ENCODE measurements around the gene ZDHHC18.
A peak's percentile ranks its signal among the peaks of the same experiment; 100 is the strongest.

Gene ZDHHC18

DNA sequence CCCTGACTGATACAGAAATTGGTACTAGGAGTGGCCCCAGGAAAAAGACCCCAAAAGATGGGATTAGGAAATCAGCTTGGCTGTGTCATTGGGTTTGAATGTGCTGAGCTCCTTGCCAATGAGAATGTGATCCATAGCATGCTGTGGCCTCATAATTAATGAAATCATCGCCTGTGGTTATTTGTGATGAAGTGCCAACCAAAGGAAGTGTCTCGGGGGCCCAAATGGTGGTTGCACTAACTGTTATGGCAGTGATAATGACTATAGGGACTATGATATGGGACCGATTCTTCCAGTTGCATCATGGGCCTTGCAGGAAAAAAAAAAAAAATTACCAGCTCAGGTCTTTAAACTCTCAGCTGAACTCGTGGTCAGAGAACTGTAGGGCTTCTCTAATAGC, 15.4 kb upstream of the ZDHHC18 start:
- Mint-ChIP-seq H3K4me1 (peaks cover 2% of the 10 kb centered on the region), H3K4me3 (no peak overlapping the region), H3K27me3 (no peaks in the 10 kb centered on the region), H3K27ac (peak overlapping the region; percentile 85), H3K9me3 (no peaks in the 10 kb centered on the region), H3K36me3 (no peaks in the 10 kb centered on the region)
- no peak for DNase-seq (ENCODE audit: low spot score in 2 of 2)
- ATAC-seq (ENCODE audit: low read depth), result no peak

DNA sequence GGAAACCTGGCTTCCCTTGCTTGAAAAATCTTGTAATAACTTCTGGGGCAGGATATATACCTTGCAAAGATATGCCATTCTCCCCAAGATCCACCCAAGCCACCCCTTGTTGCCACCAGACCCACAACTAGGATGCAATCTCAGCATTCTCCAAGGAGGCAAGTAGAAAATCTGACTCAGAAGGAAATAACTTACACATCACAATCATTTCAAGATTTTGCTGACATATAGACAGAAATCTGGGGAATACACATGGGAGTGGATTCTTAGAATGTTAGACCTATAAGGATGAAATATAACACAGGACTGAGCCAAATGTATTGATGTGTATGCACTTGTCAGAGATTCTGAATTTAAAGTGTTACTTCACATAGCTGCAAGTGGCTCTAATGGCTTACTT, 14.8 kb upstream of the ZDHHC18 start:
- DNase-seq (ENCODE audit: low spot score in 2 of 2) (no peak), ATAC-seq (ENCODE audit: low read depth) (no peak)
- Mint-ChIP-seq H3K4me1 (peaks cover 2% of the 10 kb centered on the region), H3K36me3 (no peaks in the 10 kb centered on the region), H3K27ac (no peak overlapping the region), H3K9me3 (no peaks in the 10 kb centered on the region), H3K27me3 (no peaks in the 10 kb centered on the region), H3K4me3 (no peak overlapping the region)

GRCh38 chr1:26814377-26814776, 12.1 kb upstream of the ZDHHC18 start:
- H3K4me1 Mint-ChIP-seq, result peaks cover 2% of the 10 kb centered on the region
- no peak overlapping the region for H3K4me3 Mint-ChIP-seq
- no peaks in the 10 kb centered on the region for H3K27me3 Mint-ChIP-seq
- H3K27ac Mint-ChIP-seq, result no peak overlapping the region
- no peak for DNase-seq (ENCODE audit: low spot score in 2 of 2)
- ATAC-seq (ENCODE audit: low read depth), result no peak
- H3K36me3 Mint-ChIP-seq, result no peaks in the 10 kb centered on the region
- no peaks in the 10 kb centered on the region for H3K9me3 Mint-ChIP-seq

DNA sequence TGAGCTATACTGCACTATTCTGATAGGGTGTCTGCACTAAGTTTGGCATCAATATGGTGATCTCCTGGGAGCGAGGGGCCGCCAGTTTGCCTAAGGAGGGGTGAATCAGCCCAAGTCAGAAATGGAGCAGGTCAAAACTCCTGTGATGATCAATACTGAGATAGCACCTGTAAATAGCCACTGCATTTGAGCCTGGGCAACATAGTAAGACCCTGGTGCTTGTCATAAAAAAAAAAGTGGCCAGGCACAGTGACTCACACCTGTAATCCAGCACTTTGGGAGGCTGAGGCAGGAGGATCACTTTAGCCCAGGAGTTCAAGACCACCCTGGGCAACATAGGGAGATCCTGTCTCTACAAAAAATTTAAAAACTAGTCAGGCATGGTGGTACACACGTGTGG, 11.6 kb upstream of the ZDHHC18 start:
- H3K4me3 Mint-ChIP-seq, result no peak overlapping the region
- ATAC-seq (ENCODE audit: low read depth) (no peak), DNase-seq (ENCODE audit: low spot score in 2 of 2) (no peak)
- no peak overlapping the region for H3K27ac Mint-ChIP-seq
- no peaks in the 10 kb centered on the region for H3K9me3 Mint-ChIP-seq
- H3K27me3 Mint-ChIP-seq, result no peaks in the 10 kb centered on the region
- H3K4me1 Mint-ChIP-seq, result peaks cover 2% of the 10 kb centered on the region
- H3K36me3 Mint-ChIP-seq, result no peaks in the 10 kb centered on the region

DNA sequence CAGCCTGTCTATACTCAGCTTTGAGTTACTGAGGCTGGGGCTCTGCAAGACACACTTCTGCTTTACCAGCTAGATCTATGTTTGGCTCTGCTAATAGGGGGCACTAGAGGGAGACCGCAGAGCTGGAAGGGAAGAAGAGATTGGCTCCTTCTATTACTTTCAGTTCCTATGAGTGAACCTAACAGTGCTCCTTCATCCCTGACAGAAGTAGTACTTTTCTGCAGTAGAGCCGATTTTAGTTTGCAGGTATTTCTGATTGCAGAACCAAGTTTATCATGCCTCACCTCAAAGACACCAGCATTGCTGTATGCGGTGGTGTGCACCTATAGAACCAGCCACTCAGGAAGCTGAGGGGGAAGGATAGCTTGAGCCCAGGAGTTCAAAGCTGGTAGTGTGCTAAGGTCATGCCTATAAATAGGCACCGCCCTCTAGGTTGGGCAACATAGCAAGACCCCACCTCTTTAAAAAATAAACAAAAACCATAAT, 5.7 kb upstream of the ZDHHC18 start:
- Mint-ChIP-seq H3K4me3 (peak overlapping the region; percentile 34), H3K27me3 (no peaks in the 10 kb centered on the region), H3K27ac (no peak overlapping the region), H3K4me1 (peaks cover 16% of the 10 kb centered on the region), H3K36me3 (no peaks in the 10 kb centered on the region), H3K9me3 (no peaks in the 10 kb centered on the region)
- DNase-seq (ENCODE audit: low spot score in 2 of 2) (peak; percentile 50 to 82), ATAC-seq (ENCODE audit: low read depth) (peak; percentile 98)

DNA sequence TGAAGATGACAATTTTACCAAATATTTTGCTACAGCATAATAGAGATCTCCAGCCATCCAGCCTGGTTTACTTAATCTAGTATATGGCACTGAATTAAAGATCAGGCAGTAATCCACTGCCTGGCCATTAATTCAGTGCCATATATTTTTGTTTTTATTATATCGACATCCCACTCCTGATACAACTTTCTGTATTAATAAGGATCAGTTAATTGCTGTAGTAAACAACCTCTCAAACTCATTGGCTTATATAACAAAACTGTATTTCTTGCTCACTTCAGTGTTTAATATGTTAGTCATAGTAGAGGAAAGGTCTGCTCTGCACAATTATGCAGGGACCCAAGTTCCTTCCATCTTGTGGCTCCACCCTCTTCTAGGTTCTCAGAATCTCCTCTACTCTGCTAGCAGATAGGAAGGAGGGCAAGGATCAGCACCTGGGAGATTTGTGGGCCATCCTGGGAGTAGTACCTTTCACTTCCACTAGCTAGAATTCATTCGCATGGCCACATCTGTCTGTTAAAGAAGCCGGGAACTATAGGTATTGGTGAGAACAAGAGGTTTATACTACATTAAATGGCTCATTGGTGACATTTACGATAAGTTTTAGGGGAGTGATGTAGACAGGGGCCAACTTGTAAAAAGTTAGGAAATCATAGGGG, 3.6 kb upstream of the ZDHHC18 start:
- no peak for ATAC-seq (ENCODE audit: low read depth)
- Mint-ChIP-seq H3K27ac (peak overlapping the region; percentile 41), H3K9me3 (no peaks in the 10 kb centered on the region), H3K4me3 (no peak overlapping the region), H3K36me3 (no peaks in the 10 kb centered on the region), H3K4me1 (peaks cover 21% of the 10 kb centered on the region), H3K27me3 (no peaks in the 10 kb centered on the region)
- DNase-seq (ENCODE audit: low spot score in 2 of 2), result no peak

GRCh38 chr1:26824731-26825130, 1.8 kb upstream of the ZDHHC18 start:
- Mint-ChIP-seq H3K4me3 (no peak overlapping the region), H3K27me3 (no peaks in the 10 kb centered on the region), H3K9me3 (no peaks in the 10 kb centered on the region)

GRCh38 chr1:26827106-26827604, 667 bp downstream of the ZDHHC18 start:
- no peak for DNase-seq (ENCODE audit: low spot score in 2 of 2)
- peaks cover 35% of the 10 kb centered on the region for H3K4me1 Mint-ChIP-seq
- no peaks in the 10 kb centered on the region for H3K9me3 Mint-ChIP-seq
- peak overlapping the region; percentile 93 for H3K4me3 Mint-ChIP-seq
- H3K36me3 Mint-ChIP-seq, result peaks cover 6% of the 10 kb centered on the region
- H3K27me3 Mint-ChIP-seq, result no peaks in the 10 kb centered on the region
- no peak for ATAC-seq (ENCODE audit: low read depth)
- H3K27ac Mint-ChIP-seq, result peak overlapping the region; percentile 90

More at GRCh38 chr1:26824731-26825130, 1.8 kb upstream of the ZDHHC18 start:
- H3K27ac Mint-ChIP-seq, result no peak overlapping the region
- ATAC-seq (ENCODE audit: low read depth) (no peak), DNase-seq (ENCODE audit: low spot score in 2 of 2) (no peak)
- H3K4me1 Mint-ChIP-seq, result peaks cover 36% of the 10 kb centered on the region
- peaks cover 3% of the 10 kb centered on the region for H3K36me3 Mint-ChIP-seq

DNA sequence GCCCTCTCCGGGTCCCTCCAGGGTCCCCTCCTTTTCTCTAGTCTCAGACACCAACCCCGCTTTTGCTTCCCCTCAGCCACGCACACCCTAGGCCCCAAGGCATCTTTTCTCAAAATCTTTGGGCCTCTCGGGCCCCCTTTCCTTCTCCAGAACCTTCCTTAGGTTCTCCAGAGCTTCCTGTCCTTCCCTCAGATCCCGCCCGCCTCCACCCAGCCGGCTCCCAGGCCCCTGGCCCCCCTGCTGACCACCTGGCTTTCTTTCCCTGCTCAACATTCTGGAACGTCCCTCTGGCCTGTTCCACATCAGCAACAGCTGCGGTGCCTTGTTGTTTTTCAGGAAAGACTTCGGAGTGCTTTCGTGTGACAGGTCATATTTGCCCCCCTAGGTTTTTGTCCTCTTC, 1.2 kb downstream of the ZDHHC18 start:
- DNase-seq (ENCODE audit: low spot score in 2 of 2) (no peak), ATAC-seq (ENCODE audit: low read depth) (no peak)
- Mint-ChIP-seq H3K36me3 (peaks cover 10% of the 10 kb centered on the region), H3K4me1 (peaks cover 39% of the 10 kb centered on the region), H3K4me3 (peak overlapping the region; percentile 93), H3K9me3 (no peaks in the 10 kb centered on the region), H3K27ac (peak overlapping the region; percentile 90), H3K27me3 (no peaks in the 10 kb centered on the region)

DNA sequence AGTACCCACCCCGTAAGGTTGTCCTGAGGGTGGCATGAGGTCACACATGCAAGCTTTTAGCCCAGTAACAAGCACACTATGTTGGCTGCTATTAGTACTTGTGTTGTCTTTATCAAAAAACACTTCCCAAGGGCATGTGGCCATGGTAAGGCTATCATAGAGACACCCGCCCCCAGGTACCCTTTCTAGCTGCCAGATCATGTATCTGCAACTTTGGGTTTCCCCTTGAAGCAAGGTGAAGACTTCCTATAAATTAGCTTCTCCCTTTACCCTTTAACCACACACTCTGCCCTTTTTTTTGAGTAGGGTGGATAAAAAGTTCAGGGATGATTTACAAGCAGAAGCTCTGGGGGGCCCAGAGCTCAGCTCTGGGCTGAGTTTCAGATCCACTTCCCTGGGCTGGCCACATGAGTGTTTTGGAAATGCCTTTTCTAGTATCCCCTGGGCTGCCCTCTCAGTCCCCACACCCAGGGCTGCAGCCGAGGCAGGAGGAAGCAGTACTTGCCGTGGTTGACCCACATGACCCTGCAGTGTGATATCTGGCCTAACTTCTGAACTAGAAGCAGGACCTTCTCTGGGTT, 2.0 kb downstream of the ZDHHC18 start:
- peak overlapping the region; percentile 93 for H3K4me3 Mint-ChIP-seq

GRCh38 chr1:26829184-26829911, 2.9 kb downstream of the ZDHHC18 start:
- ATAC-seq (ENCODE audit: low read depth), result no peak
- H3K27me3 Mint-ChIP-seq, result no peaks in the 10 kb centered on the region
- H3K27ac Mint-ChIP-seq, result peak overlapping the region; percentile 90
- H3K4me1 Mint-ChIP-seq, result peaks cover 54% of the 10 kb centered on the region
- no peaks in the 10 kb centered on the region for H3K9me3 Mint-ChIP-seq
- peaks cover 12% of the 10 kb centered on the region for H3K36me3 Mint-ChIP-seq
- peak overlapping the region; percentile 37 for H3K4me3 Mint-ChIP-seq
- no peak for DNase-seq (ENCODE audit: low spot score in 2 of 2)

More for the DNA sequence above, 2.0 kb downstream of the ZDHHC18 start:
- ATAC-seq (ENCODE audit: low read depth) (peak; percentile 20), DNase-seq (ENCODE audit: low spot score in 2 of 2) (no peak)
- peaks cover 11% of the 10 kb centered on the region for H3K36me3 Mint-ChIP-seq
- H3K9me3 Mint-ChIP-seq, result no peaks in the 10 kb centered on the region
- peak overlapping the region; percentile 90 for H3K27ac Mint-ChIP-seq
- H3K27me3 Mint-ChIP-seq, result no peaks in the 10 kb centered on the region
- peaks cover 47% of the 10 kb centered on the region for H3K4me1 Mint-ChIP-seq

DNA sequence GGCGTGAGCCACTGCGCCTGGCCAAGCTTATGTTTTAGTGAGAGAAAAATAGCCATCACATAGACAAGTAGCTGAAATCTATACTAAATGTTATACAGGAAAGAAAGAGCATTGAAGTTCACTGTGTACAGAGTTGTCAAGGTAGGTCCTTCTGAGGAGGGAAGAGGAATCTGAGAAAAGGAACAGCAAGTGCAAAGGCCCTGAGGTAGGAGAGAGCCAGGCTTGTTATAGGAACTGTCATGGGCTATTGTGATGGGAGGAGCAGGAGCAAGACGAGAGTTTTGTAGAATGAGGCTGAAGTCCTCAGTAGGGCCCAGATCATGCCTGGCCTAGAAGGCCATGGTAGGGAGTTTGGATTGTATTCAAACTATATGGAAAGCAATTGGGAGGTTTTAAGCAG, 4.6 kb downstream of the ZDHHC18 start:
- H3K27me3 Mint-ChIP-seq, result no peaks in the 10 kb centered on the region
- no peak for ATAC-seq (ENCODE audit: low read depth)
- no peak overlapping the region for H3K4me3 Mint-ChIP-seq
- H3K36me3 Mint-ChIP-seq, result peaks cover 18% of the 10 kb centered on the region
- H3K27ac Mint-ChIP-seq, result peak overlapping the region; percentile 100
- H3K4me1 Mint-ChIP-seq, result peaks cover 52% of the 10 kb centered on the region
- no peak for DNase-seq (ENCODE audit: low spot score in 2 of 2)
- no peaks in the 10 kb centered on the region for H3K9me3 Mint-ChIP-seq

GRCh38 chr1:26831546-26832248, 5.2 kb downstream of the ZDHHC18 start:
- Mint-ChIP-seq H3K27ac (peak overlapping the region; percentile 100), H3K9me3 (no peaks in the 10 kb centered on the region), H3K4me3 (no peak overlapping the region), H3K4me1 (peaks cover 52% of the 10 kb centered on the region), H3K36me3 (peaks cover 18% of the 10 kb centered on the region), H3K27me3 (no peaks in the 10 kb centered on the region)
- ATAC-seq (ENCODE audit: low read depth) (no peak), DNase-seq (ENCODE audit: low spot score in 2 of 2) (no peak)

Data from memory B cell (primary cell).